ENCODE measurements around the gene CNTNAP5. TPM values are rescaled to one million over a fixed set of nuclear protein-coding genes. Genes with fewer than 3 reads are reported as not detected.

CNTNAP5 gene
- total and polyA plus RNA-seq, 2 donors (not counting 3 experiments of a cell fraction or from before 2014, with no cell fraction given): not detected

- peaks cover 3% of the 10 kb centered on the region for H3K9me3 ChIP-seq (replicated peaks; ENCODE audit: control insufficient read depth, insufficient read depth, low read length)
- no peaks in the 10 kb centered on the region for H3K79me2 ChIP-seq (ENCODE audit: control insufficient read depth, insufficient read depth, low read length)
- no peak overlapping the region for H3K27ac ChIP-seq (ENCODE audit: insufficient read depth, low read depth, low read length)
- BruUV-seq (replicated peaks): no TSS peak
- H3K4me2 ChIP-seq (ENCODE audit: insufficient read depth, low read length): no peak overlapping the region
- ChIA-PET CTCF (no interaction called here), POLR2A (no interaction called here)
- no peaks in the 10 kb centered on the region for H4K20me1 ChIP-seq (replicated peaks; ENCODE audit: control insufficient read depth, extremely low read depth, insufficient read depth, low read length)
- no peak for DNase-seq (ENCODE audit: low read depth, low spot score)
- dilution Hi-C loops (cut with MboI; ENCODE audit: extremely low pct_ligation_motif_present, low sequenced_read_pairs) (no loop called here), intact Hi-C loops (cut with micrococcal nuclease) (no loop called here)
- H3K4me3 ChIP-seq (replicated peaks in 1 of 3; ENCODE audit: insufficient read depth in 1 of 3, low read depth in 1 of 3, low read length in 3 of 3): no peak overlapping the region
- FAIRE-seq: no peak
- TF ChIP-seq CTCF (IDR thresholded peaks at IDR 0.05; ENCODE audit: extremely low read depth in 1 of 2, insufficient read depth in 1 of 2, low read depth in 1 of 2, low read length in 2 of 2) (no peak), JUN (IDR thresholded peaks at IDR 0.05; ENCODE audit: borderline replicate concordance, insufficient read depth, insufficient read length, low read depth) (no peak), POLR2AphosphoS5 (IDR thresholded peaks at IDR 0.05; ENCODE audit: insufficient read depth, low read depth, low read length) (no peak), EZH2 (IDR thresholded peaks at IDR 0.05; ENCODE audit: borderline replicate concordance, low read depth, low read length, severe bottlenecking) (no peak), FOS (IDR thresholded peaks at IDR 0.05; ENCODE audit: borderline replicate concordance, insufficient read depth, low read length) (no peak), GATA2 (IDR thresholded peaks at IDR 0.05; ENCODE audit: insufficient read depth, insufficient read length, low read depth, low read length) (no peak), MAX (IDR thresholded peaks at IDR 0.05; ENCODE audit: insufficient read depth, insufficient read length) (no peak), POLR2A (IDR thresholded peaks at IDR 0.05; ENCODE audit: low read depth, low read length) (no peak), MYC (IDR thresholded peaks at IDR 0.05; ENCODE audit: low read depth, low read length) (no peak)
- no peak overlapping the region for H2AFZ ChIP-seq (ENCODE audit: low read depth, low read length)
- no peaks in the 10 kb centered on the region for H3K36me3 ChIP-seq (ENCODE audit: control insufficient read depth in 2 of 2, extremely low read depth in 1 of 2, insufficient read depth in 2 of 2, low read length in 2 of 2)
- no peaks in the 10 kb centered on the region for H3K4me1 ChIP-seq (ENCODE audit: control insufficient read depth, extremely low read depth, insufficient read depth, low read length)
- no peaks in the 10 kb centered on the region for H3K9me1 ChIP-seq (replicated peaks; ENCODE audit: control insufficient read depth, extremely low read depth, insufficient read depth, low read length)
- H3K9ac ChIP-seq (replicated peaks; ENCODE audit: extremely low read depth, insufficient read depth, low read length): no peak overlapping the region
- H3K27me3 ChIP-seq (ENCODE audit: control insufficient read depth in 2 of 2, insufficient read depth in 2 of 2, low read length in 2 of 2): no peaks in the 10 kb centered on the region
Observed at GRCh38 chr2:124335058-124335457, 310.0 kb downstream of the CNTNAP5 start.

Data from endothelial cell of umbilical vein (primary cell).